HUES6 (cell line): ENCODE results near the gene PPP1R12C.

Experiments used
- H3K27ac ChIP-seq: 2 replicates; pipeline ENCODE4 v1.7.0; 2013; ENCODE audit warnings: low read depth, mild to moderate bottlenecking, low read length, inconsistent platforms
- H3K27me3 ChIP-seq: 2 replicates; pipeline ENCODE4 v1.6.1; 2013; ENCODE audit warnings: low read length; ENCODE audit not compliant: control insufficient read depth, insufficient read depth
- H3K36me3 ChIP-seq: 2 replicates; pipeline ENCODE4 v1.6.1; 2013; ENCODE audit warnings: low read length; ENCODE audit not compliant: control insufficient read depth, insufficient read depth
- H3K4me1 ChIP-seq: 2 replicates; pipeline ENCODE4 v1.6.1; 2013; ENCODE audit warnings: low read length; ENCODE audit not compliant: control insufficient read depth, insufficient read depth
- H3K4me3 ChIP-seq: 2 replicates; pipeline ENCODE4 v1.5.1; 2013; ENCODE audit warnings: low read depth, low read length
- H3K9ac ChIP-seq: one replicate; pipeline ENCODE4 v1.6.1; 2013; ENCODE audit warnings: mild to moderate bottlenecking, low read length
- H3K9me3 ChIP-seq: 2 replicates; pipeline ENCODE4 v1.6.1; 2013; ENCODE audit warnings: low read depth, low read length; ENCODE audit not compliant: control insufficient read depth, insufficient read depth

The PPP1R12C gene

DNA sequence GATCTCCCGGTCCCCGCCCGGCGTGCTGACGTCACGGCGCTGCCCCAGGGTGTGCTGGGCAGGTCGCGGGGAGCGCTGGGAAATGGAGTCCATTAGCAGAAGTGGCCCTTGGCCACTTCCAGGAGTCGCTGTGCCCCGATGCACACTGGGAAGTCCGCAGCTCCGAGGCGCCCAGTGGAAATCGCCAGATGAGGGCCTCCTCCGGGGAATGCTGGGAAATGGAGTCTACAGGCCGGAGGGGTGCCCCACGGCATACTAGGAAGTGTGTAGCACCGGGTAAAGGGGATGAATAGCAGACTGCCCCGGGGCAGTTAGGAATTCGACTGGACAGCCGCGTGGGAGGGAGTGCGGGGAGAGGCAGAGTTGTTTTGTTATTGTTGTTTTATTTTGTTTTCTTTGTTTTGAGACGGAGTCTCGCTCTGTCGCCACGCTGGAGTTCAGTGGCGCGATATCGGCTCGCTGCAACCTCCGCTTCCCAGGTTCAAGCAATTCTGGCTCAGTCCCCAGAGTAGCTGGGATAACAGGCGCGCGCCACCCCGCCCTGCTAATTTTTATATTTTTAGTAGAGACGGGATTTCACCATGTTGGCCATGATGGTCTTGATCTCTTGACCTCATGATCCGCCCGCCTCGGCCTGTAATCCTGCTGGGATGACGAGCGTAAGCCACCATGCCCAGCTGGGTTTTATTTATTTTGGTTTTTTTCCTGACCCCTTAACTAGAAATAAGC is 390 bp upstream of the PPP1R12C start:
- Histone ChIP-seq H3K27me3 (no peaks in the 10 kb centered on the region), H3K9ac (no peak overlapping the region), H3K4me1 (peaks cover 22% of the 10 kb centered on the region), H3K27ac (no peak overlapping the region), H3K4me3 (peak overlapping the region; percentile 80), H3K9me3 (no peaks in the 10 kb centered on the region), H3K36me3 (no peaks in the 10 kb centered on the region)

DNA sequence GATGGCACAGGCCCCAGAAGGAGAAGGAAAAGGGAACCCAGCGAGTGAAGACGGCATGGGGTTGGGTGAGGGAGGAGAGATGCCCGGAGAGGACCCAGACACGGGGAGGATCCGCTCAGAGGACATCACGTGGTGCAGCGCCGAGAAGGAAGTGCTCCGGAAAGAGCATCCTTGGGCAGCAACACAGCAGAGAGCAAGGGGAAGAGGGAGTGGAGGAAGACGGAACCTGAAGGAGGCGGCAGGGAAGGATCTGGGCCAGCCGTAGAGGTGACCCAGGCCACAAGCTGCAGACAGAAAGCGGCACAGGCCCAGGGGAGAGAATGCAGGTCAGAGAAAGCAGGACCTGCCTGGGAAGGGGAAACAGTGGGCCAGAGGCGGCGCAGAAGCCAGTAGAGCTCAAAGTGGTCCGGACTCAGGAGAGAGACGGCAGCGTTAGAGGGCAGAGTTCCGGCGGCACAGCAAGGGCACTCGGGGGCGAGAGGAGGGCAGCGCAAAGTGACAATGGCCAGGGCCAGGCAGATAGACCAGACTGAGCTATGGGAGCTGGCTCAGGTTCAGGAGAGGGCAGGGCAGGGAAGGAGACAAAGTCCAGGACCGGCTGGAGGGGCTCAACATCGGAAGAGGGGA is 1.1 kb downstream of the PPP1R12C start:
- Histone ChIP-seq H3K27me3 (no peaks in the 10 kb centered on the region), H3K9ac (peak overlapping the region; percentile 70), H3K27ac (no peak overlapping the region), H3K4me3 (peak overlapping the region; percentile 98), H3K4me1 (peaks cover 24% of the 10 kb centered on the region), H3K36me3 (peaks cover 3% of the 10 kb centered on the region; the same call in 1 of the 2 replicates), H3K9me3 (no peaks in the 10 kb centered on the region)

- peaks cover 3% of the 10 kb centered on the region; the same call in 1 of the 2 replicates for H3K36me3 ChIP-seq
- H3K4me1 ChIP-seq = peaks cover 24% of the 10 kb centered on the region
- H3K27ac ChIP-seq = no peak overlapping the region
- peak overlapping the region; percentile 98 for H3K4me3 ChIP-seq
- no peaks in the 10 kb centered on the region for H3K27me3 ChIP-seq
- H3K9me3 ChIP-seq = no peaks in the 10 kb centered on the region
- H3K9ac ChIP-seq = peak overlapping the region; percentile 70
Observed at GRCh38 chr19:55115446-55116065, 1.9 kb downstream of the PPP1R12C start.

- Histone ChIP-seq H3K4me3 (no peak overlapping the region), H3K36me3 (peaks cover 9% of the 10 kb centered on the region), H3K4me1 (peaks cover 24% of the 10 kb centered on the region), H3K27me3 (no peaks in the 10 kb centered on the region), H3K9me3 (no peaks in the 10 kb centered on the region), H3K9ac (no peak overlapping the region), H3K27ac (no peak overlapping the region)
Observed at GRCh38 chr19:55114566-55115145, 2.8 kb downstream of the PPP1R12C start.

- Histone ChIP-seq H3K4me1 (peaks cover 24% of the 10 kb centered on the region), H3K36me3 (peaks cover 19% of the 10 kb centered on the region), H3K27ac (peak overlapping the region; percentile 67; the same call in 1 of the 2 replicates), H3K9ac (peak overlapping the region; percentile 59), H3K9me3 (no peaks in the 10 kb centered on the region), H3K4me3 (no peak overlapping the region), H3K27me3 (no peaks in the 10 kb centered on the region)
Observed at GRCh38 chr19:55113570-55114039, 3.8 kb downstream of the PPP1R12C start.

GRCh38 chr19:55112777-55113569 is 4.5 kb downstream of the PPP1R12C start:
- Histone ChIP-seq H3K9me3 (no peaks in the 10 kb centered on the region), H3K27me3 (no peaks in the 10 kb centered on the region), H3K27ac (peak overlapping the region; percentile 67; the same call in 1 of the 2 replicates), H3K9ac (peak overlapping the region; percentile 59), H3K4me3 (no peak overlapping the region), H3K36me3 (peaks cover 19% of the 10 kb centered on the region), H3K4me1 (peaks cover 24% of the 10 kb centered on the region)

DNA sequence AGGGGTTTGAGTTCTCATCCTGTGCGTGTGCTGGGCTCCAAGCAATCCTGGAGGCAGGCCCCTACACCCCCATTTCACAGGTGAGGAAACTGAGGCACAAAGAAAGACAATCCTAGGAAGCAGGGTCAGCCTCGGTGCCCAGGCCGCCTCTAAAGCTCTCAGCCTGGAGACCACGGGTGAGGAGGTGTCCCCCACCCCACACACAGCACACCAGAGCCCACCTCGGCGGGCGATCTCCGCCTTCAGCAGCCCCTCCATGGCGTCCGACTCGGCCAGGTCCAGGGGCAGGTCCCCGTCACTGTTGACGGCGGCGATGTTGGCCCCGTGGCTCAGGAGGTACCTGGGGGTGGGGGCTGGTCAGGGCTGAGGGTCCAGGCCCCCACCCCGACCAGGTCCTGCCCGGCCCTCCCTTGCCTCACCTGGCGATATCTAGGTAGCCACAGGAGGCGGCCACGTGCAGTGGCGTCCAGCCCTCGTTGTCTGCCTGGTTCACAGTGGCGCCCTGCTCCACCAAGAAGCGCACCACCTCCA is 5.1 kb downstream of the PPP1R12C start:
- H3K9ac ChIP-seq = no peak overlapping the region

GRCh38 chr19:55111238-55111831 is 6.1 kb downstream of the PPP1R12C start:
- Histone ChIP-seq H3K9me3 (no peaks in the 10 kb centered on the region), H3K4me1 (peaks cover 21% of the 10 kb centered on the region), H3K9ac (no peak overlapping the region), H3K27me3 (no peaks in the 10 kb centered on the region), H3K27ac (no peak overlapping the region), H3K36me3 (peaks cover 19% of the 10 kb centered on the region), H3K4me3 (no peak overlapping the region)

More for the DNA sequence above, 5.1 kb downstream of the PPP1R12C start:
- Histone ChIP-seq H3K4me3 (no peak overlapping the region), H3K9me3 (no peaks in the 10 kb centered on the region), H3K27ac (no peak overlapping the region), H3K4me1 (peaks cover 24% of the 10 kb centered on the region), H3K27me3 (no peaks in the 10 kb centered on the region), H3K36me3 (peaks cover 19% of the 10 kb centered on the region)

DNA sequence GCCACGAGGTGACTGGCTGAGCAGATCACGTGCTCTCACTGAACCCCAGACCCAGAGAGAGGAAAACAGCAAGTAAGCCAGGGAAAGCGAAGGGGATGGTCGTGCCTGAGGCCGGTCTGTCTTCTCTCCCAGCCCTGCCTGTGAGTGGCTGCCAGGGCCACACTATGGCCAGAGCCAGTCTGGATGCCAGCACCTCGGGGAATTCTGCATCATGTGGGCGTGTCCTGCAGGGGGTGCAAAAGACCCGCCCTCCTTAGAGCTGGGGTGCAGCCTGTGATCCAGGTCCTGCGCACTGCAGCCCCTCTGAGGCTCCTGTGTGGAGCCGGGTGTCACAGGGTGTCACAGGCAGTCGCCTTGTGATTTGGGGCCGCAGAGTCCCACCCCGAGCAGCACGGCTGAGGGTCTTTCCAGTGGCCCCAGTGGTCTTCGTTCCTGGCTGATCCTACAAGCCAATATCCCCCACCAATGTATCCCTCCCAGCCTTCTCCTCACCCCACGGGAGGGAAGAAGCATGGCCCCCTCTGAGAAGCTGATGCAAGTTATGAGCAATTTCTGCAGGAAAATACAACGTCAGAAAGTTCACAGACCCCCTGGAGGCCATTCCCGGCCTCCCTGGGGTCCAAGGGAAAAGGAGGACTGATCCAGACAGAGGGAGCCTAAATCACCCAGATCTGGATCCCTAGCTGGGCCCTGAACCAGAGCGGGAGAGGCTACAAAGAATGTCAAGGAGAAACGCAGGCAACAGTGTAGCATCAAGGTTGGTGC is 7.7 kb downstream of the PPP1R12C start:
- no peaks in the 10 kb centered on the region for H3K9me3 ChIP-seq
- H3K27ac ChIP-seq = no peak overlapping the region
- no peaks in the 10 kb centered on the region for H3K27me3 ChIP-seq
- H3K36me3 ChIP-seq = peaks cover 20% of the 10 kb centered on the region
- H3K4me1 ChIP-seq = peaks cover 12% of the 10 kb centered on the region
- no peak overlapping the region for H3K9ac ChIP-seq
- H3K4me3 ChIP-seq = no peak overlapping the region
